Left renal cortex interstitium (tissue), 4 donors: ENCODE data around the gene BABAM1. TPM values are rescaled to one million over a fixed set of nuclear protein-coding genes. Genes with fewer than 3 reads are reported as not detected.
A peak's percentile ranks its signal among the peaks of the same experiment; 100 is the strongest.

Source experiments
- DNase-seq, 4 donors: peaks; one replicate each; pipeline ENCODE4 v3.0.0-alpha.2; 2013; ENCODE audit warnings: low read depth in 4 of 4, low spot score in 2 of 4, missing footprints in 1 of 4
- polyA plus RNA-seq, 4 donors: library from polyadenylated mRNA; unstranded; fragments of 120-200 nt; gene quantifications; one replicate each; pipeline ENCODE4 v1.2.1, GENCODE V29; 2013; ENCODE audit not compliant: insufficient read length in 4 of 4

Gene BABAM1
- polyA plus RNA-seq, 4 donors, result 99.9 to 118 (median 108) TPM

DNA sequence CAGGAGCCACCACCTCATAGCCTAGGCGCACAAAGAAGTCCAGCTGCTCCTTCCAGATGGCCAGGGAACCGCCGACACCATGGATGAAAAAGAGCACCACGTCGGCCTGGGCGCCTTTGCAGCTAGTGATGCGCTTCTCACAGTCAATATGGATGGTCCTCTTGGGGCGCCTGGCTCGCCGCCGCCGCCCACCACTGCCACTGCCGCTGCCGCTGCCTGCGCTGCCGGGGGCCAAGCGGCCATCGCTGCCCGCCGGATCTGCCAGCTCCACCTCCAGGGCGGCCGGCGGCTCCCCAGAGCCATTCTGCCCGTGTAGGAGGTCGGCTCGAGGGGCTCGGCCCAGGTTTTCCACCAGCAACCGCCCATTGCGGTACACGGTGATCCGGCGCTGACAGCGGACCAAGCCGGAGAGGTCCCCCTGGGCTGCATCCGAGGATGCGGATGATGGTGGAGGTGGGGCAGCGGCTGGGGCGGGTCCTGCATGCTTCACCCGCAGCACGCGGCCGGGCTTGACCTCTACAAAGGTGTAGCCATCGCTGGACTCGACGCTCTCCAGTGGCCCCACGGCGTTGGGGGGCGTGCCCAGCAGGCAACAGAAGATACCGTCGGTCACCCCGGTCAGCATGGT lies 33.9 kb downstream of the BABAM1 start:
- DNase-seq, result no peak

DNA sequence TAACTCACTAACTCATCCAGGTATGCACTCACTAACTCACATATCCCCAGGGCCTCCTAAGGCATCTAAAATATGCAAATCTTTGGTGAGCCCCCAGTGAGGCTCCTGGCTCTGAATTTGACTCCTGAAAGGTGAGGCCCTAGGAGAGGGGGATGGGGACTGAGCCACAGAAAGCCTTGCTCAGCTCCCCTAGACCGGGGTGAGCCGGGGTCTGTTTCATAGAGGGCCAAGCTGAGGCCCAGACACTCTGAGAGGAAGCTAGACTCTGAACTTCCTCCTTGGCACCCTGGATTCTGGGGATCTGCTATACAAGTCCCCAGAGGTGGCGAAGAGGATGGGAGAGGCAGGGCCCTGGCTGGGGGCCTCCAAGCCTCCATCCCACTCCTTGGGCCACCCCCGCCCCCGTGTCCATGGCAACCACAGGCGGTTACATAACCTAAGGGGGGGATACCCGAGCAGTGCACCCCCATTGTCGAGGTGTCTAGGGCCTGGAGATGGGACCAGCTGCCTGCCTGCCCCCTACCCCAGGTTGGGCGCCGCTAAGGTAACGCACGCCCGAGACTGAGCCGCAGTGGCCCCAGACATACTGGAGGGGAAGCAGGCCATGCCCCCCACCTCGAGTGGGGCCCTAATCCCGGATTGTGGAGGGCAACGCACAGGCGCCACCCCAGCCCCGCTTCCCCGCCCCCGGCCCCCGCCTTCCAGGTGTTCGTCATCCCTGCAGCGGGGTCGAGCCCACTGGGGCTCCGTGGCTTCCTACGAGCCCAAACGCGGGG lies 35.3 kb downstream of the BABAM1 start:
- DNase-seq, result no peak

DNA sequence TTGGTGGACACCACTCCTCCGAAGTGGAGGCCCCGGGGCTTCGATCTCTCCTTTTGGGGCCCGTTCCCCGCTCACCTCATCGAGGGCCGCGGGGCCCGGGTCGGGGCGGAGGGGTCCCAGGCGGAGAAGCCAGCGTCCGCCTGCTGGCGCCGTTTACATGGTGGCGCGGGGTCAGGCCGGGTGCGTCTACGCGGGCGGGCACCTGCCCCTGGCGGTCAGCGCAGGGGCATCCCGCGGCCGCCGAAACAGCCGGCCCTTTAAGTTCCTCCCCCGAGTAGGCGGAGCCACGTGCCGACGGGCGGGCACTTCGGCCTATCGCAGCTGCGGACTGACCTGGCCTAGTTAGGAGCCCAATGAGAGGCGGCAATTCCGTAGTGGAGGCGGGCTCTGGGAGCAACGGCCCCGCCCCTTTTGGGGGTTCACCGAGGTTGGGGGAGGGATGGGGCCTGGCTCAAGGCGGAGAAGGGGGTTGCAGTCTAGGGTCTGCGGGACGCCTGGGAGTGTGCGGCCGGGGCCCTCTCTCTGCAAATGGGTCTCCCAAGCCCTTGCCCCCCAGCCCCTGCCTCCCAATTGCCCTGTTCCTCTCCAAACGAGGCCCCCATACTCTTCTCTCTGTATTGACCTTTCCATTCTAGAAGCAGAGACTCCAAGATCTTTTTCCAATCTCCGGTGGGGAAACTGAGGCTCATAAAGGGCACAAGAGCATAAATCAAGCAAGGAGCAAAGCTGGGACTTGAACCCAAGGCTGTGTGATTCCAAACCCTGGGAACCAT lies 36.1 kb downstream of the BABAM1 start, which contains the start of gene ABHD8:
ABHD8 (minus strand) TSS at position 259 of the 773 bp plus-strand sequence. CDS start 1,809 bp downstream, outside the sequence.
- peak; percentile 62 to 92 (median 84) for DNase-seq

DNA sequence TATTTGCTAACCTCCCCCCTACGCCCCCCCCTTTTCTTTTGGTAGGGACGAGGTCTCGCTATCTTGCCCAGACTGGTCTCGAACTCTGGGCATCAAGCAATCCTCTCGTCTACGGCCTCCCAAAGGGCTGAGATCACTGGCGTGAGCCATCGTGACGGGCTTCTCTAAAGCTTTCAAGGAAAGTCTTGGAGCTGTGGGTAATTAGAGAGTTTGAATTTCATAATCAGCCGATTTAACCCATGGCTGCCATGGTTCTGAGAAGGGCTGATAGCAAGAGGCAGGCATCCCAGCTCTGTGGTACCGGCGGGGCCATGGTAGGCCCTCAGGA lies 36.7 kb downstream of the BABAM1 start:
- no peak for DNase-seq

DNA sequence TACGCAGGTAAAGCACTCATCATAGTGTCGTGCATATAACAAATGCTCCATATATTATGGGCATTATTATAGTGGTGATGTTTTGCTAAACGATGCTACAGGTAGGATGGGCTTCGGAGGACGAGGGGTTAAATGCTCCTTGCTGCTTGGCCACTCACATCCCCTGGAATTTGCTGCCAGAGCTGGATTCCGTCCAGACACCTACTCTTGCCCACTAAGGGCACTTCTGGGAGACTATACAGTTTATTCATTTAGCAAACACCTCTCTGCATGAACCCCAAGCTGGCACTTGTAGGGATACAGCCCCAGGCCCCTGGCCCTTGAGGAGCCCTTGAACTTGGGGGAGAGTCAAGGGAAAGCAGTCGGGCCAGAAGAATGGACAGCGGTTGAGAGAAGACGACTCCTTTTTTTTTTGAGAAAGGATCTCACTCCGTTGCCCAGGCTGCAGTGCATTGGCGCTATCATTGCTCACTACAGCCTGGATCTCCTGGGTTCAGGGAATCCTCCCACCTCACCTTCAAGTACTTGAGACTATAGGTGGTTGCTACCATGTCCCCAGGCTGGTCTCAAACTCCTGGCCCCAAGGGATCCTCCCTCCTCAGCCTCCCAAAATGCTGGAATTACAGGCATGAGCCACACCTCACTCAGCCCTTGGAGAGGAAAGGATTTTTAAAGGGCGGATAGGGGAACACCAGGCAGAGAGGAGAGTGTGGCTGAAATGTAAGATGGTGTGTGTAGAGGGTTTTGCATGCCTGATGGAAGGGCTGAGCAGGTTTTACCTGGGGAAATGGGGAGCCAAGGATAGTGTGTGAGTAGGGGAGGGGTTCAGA lies 37.4 kb downstream of the BABAM1 start:
- no peak for DNase-seq

DNA sequence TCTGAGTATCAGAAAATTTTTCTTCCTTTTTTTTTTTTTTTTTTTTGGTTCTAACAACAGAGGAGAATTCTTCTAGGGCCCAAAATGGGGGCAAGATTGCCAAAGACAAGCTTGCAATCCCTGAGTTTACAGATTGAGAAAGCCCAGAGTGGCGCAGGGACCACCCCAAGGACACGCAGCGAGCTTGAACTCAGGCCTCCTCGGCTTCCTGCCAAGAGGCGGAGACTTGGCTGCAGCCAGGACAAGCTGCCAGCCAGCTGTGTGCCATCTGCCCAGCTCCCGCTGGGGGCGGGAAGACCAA lies 37.9 kb downstream of the BABAM1 start:
- DNase-seq, result no peak

DNA sequence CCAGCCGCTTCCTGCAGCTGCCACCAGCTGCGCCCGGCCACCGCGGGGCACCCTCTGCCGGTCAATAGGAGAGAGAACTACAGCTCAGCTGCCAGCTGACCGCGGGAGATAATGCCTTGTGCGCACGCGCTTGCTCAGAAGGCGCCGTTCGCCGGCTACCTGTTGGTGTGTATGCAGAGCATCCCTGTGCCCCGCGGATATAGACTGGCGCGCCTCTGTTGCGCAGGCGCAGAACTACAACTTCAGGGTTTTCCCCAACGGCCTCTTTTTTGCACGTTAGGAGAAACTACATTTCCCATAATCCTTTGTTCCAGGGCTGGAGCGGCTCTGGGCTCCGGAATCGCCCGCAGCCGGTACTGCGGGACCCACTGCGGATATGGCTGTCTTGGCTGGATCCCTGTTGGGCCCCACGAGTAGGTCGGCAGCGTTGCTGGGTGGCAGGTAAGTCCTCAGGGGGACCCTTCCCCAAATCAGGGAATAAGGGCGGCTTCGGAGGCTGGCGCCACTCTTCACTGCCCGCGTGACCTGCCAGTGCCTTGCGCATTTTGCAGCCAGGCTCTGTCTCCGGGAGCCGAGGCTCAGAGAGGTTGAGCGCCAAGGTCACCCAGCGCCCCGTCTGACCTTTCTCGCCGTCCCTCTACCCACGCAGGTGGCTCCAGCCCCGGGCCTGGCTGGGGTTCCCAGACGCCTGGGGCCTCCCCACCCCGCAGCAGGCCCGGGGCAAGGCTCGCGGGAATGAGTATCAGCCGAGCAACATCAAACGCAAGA lies 38.5 kb downstream of the BABAM1 start, which contains the start of gene MRPL34:
MRPL34 (plus strand) TSS at position 356 of the 768 bp plus-strand sequence; CDS start at position 377, 21 bp downstream.
- DNase-seq, result peak; percentile 90 to 97 (median 93)

DNA sequence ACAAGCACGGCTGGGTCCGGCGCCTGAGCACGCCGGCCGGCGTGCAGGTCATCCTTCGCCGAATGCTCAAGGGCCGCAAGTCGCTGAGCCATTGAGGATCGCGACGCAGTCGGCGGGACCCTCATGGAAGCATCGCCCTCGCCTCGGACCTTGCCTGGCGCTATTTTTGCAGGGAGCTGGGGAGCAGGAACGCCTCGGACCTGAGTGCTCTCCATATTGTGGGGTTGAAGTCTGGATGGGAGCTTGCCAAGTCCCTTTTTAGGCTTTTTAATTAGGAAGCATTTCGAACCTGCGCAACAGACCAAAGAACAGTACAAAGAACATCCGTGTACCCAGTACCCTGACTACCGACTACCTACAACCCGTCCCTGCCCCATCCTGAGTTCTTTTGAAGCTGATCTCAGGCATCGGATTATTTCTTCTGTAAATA lies 39.1 kb downstream of the BABAM1 start:
- DNase-seq, result no peak

DNA sequence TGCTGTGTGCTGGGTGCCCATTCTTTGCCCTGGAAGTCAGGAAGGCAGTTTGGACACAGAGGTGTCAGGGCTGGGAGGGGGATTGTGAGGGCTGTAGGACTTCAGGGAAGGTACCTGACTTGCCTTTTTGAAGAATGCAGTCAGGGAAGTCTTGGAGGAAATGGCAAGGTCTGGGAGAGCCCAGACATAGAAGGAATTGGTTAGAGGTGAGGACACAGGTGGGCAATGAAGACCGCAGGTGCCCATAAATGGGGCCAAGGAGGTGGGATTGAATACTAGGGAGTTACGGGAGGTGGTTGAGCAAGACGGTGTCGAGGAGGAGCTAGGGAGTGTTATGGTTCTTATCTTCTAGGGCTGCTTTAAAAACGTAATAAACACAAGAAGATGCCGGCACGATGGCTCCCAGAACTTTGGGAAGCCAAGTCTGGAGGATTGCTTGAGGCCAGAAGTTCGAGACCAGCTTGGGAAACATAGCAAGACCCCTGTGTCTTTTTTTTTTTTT lies 40.7 kb downstream of the BABAM1 start:
- no peak for DNase-seq

DNA sequence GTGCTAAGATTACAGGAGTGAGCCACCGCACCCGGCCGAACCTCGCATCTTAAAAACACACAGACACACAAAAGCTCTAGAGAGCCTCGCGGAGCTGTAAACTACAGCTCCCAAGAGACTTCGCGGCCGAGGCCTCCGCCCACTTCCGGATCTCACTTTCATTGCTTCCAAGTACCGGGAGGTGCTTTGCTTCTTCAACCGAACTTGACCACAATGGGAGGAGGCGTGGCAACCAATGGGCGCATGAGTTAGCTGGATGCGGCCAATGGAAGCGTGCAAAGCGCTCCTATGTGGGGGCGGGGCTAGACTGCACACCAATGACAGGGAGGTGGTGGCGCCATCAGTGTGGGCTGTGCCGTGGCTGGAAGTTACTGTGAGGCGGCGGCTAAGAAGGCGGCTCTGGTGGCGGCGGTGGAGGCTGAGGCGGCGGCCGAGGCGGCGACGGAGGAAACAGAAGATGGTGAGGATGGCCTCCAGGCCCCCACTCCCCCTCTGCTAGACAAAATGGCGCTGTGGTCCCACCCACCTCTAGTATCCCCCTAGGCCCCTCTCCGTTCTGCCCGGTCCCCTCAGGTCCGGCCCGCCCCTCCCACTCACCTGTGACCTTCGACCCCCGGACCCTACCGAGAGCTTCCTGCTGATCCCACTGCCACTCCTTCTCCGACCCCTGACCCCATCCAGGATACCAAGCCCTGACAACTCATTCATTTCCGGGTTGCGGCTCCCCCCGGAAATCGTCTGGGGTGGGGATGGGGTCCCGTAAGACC lies 42.1 kb downstream of the BABAM1 start, which contains the start of gene DDA1:
DDA1 (plus strand) TSS at position 366 of the 767 bp plus-strand sequence; CDS start at position 458, 92 bp downstream.
- DNase-seq, result peak; percentile 89 to 100 (median 98)

DNA sequence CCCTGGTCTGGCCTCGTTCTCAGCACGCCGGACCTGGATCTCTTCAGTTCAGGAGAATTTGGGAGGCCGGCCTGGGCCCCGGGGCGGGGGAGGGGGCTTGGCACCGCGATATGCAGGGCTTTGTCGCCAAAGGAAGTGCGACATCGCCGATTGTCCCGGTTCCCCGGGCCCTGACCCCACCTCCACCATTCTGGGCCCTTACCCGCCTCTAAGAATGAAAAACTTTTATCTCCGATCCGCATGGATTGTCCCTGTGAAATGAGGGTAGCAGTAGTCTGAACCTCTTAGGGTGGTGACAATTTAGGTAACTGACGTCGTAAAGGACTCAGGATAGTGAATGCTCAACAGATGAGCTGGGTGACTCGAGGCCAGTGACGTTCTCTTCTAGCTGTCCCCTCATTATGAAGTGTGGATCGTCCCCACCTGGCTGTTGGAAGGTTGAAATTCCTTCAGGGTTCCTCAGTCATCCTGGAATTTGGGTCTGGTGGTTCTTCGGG lies 42.8 kb downstream of the BABAM1 start:
- no peak for DNase-seq

DNA sequence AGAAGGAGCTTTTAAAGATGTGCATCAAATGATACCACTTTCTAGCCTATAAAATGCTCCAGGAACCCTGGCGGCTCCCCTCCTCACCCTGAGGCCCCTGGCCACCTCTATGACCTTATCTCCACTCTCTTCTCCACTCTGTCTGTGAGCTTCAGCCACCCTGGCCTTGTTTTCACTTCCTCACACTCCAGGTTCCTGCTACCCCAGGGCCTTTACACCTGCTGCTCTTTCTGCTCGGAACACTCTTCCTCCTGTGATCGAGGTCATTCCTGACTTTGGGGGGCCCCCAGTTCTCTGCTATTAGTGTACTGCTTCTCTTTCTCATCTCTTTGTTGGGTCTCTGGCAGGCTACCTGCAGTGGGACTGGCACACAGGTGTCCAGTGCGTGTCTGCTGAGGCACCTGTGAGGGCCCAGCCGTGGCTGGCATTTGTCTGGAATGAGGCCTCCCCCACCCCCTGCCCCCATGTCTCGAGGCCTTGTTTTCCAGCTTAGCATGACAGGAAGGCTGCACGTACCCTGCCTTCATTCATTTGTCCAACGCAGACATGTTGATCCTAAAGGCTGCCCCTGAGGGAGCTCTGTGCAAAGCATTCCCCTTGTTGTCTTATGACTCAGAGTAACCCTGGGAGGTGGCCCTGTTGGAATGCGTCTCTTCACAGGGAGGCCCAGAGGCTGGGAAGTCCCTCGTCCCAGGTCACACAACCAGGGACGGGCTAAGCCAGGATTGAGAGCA lies 44.4 kb downstream of the BABAM1 start:
- no peak for DNase-seq

DNA sequence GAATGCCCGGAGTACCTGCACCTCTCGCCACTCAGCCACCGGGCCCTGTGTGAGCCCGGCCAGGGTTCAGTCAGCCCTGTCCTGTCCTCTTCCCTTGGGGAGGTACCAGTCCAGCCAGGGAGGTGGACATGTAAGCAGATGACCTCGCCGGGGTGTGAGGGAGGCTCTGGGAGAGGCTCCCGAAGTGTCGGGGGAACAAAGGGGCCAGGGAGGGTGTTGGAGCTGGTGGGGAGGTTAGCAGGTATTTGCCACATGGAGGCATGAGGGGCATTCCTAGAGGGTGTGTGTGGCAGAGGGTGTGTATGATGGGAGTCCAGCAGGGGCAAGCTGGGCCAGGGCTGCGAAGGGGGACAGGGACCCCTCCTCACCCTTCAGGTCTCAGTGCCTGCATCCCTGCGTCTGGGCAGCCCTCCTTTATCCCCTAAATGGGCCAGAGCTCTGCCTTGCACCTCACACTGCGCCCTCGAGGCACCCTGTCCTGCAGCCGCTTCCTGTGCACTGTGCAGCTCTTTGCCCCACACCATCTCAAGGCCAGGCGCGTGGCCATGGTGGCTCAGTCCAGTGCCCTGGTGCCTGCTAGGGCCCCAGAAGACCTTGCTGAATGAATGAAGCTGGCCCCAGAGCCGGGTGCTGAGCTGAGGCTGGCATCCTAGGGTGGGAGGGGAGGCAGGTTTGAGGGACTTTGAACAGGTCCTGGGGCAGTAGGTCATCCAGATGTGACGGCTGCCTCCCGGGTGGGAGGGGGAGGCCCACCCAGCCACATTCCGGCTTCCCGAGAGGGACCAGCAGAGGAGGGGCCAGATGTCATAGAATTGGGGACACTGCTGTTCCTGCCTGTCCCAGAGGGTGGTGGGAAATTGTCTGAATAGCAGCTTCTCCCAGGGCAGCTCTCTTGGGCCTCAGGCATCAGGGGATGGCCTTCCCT lies 45.2 kb downstream of the BABAM1 start:
- DNase-seq, result no peak

DNA sequence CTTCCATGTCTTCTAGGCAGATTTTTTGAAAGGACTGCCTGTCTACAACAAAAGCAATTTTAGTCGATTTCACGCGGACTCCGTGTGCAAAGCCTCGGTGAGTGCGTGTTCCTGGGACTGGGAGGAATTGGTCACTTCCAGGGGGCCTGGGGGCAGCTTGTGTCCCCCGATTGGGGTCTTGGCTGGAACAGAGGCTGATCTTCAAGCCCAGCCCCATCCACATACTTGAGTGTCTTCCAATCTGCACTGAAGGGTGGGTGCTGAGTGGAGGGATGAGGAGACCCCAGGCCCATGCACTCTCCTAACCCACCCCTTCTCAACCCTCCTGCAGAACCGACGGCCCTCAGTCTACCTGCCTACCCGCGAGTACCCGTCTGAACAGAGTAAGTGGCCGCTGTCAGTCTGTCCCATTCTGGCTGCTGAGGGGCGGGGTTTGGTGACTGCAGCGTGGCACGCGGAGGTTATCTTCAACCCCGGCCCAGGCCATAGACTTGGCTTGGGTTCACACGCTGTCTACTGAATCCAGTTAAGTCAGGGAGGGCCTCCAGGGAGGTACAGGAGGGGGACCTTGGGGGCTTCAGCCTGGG lies 46.9 kb downstream of the BABAM1 start:
- DNase-seq, result no peak

DNA sequence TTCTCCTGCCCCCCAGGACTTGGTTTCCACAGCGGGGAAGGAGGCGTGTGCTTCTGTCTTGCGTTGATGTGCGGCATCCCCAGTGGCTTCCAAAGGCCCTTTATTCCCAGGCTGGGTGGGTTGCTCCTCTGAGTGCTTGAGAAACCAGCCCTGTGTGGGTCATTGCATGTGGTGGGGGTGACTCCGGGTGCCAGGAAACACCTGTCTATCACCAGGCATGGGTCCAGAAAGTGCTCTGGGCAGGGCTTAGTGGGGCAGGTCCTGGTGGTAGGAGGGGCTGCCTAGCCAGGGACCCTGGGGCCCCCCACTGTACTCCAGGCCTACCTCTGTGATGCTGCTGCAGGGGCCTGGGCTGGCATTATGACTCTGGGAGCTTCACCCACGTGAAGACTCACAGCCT lies 51.7 kb downstream of the BABAM1 start:
- no peak for DNase-seq

DNA sequence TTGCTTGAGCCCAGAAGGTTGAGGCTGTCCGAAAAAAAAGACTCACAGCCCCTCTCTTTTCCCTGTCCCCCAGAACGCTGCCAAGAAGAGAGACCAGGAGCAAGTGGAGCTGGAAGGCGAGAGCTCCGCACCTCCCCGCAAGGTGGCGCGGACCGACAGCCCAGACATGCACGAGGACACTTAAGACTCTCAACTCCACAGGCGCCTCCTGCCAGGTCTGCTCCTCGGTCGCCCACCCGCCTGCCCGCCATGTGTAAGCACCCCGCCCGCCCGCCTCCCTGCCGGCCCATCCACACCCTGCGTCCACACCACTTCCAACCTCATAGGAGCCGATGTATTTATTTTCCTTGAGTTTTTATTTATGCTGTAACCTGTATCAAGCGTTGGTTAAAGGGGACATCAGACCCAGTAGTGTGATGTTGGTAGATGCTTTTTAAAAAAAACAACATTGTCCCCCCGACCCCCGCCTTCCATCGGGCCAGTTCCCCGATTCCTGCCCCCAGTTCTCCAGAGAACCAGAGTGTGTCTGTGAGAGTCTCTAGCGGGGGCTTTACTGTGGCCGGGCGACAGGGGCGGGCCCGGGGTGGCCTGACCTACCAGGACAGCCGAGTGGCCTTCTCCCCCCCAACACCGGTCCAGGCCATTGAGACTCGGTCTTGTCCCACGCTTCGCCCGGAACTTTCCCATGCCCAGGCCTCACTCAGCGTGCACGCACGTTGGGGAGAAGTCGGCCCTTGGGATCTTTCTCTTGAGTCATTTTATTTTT lies 52.4 kb downstream of the BABAM1 start:
- DNase-seq, result no peak
